HG02588 (cell line): ENCODE data around the gene THSD4.

Source experiments
- ATAC-seq: cut with Tn5 transposase; IDR thresholded peaks from one replicate; pipeline ENCODE4 v1.9.1; 2021; ENCODE audit warnings: mild to moderate bottlenecking, moderate library complexity; ENCODE audit not compliant: unreplicated experiment

THSD4 gene

GRCh38 chr15:71096676-71097075 lies 18.6 kb upstream of the THSD4 start:
- no peak for ATAC-seq

DNA sequence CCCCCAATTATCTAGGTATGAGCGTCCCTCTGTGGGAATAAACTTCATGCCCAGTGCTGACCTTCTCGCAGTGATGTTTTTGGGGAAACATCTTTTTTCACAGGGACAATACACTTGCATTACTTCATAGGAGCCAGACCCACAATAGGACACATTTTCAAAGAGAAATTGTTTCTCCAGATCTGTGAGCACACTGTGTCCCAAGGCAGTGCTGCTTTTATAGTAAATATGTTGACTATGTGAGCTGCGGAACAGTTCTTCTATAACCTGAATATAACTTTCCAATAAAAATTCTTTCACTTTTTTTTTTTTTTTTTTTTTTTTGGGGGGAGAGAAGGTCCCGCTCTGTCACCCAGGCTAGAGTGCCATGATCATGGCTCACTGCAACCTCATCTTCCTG lies 17.4 kb upstream of the THSD4 start:
- no peak for ATAC-seq

- ATAC-seq = no peak
Observed at GRCh38 chr15:71098920-71099319, 16.4 kb upstream of the THSD4 start.

- ATAC-seq = no peak
Observed at GRCh38 chr15:71103102-71103676, 12.1 kb upstream of the THSD4 start.

DNA sequence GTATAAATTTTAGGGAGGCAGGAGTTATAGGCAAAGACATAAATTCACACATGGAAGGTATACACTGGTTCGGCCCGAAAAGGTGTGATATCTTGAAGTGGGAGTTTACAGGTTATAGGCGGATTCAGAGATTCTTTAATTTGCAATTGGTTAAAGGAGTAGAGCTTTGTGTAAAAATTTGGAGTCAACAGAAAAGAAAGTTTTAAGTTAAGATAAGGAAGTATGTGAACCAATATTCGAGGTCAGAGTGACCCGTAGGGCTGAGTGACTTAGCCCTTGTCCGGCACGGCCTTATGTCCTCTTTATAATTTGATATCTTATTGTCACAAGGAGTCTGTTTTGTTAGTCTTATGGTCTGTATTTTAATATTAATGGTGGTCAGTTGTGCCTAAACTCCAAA lies 10.6 kb upstream of the THSD4 start:
- no peak for ATAC-seq

- ATAC-seq = no peak
Observed at GRCh38 chr15:71105444-71105843, 9.8 kb upstream of the THSD4 start.

DNA sequence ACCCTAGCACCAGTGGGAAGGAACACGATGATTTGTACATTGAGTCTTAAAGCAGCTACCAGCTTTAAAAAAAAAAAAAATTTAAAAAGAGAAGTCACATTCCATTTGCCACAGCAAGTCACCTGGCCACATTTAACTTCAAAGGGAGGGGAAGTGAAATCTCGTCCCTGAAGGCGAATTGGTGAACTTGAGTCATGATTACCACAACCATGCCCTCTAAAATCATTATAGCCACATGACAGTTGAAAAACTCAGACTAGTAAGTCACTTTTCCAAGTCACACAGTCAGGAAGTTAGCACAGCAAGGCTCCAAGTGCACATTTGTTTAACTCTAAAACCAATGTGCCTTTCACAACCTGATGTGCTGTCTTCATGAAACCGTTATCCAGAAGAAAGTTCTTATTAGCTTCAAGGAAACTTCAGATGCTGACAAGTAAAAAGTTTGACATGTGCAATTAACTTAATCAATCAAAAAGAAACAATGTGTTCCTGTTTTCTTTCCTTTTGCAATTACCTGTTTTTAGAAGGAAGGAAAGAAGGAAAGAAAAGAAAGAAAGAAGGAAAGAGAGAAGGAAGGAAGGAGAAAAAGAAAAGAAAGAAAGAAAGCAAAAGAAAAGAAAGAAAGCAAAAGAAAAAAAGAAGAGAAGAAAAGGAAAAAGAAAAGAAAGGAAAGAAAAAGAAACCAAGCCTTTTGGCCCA lies 8.3 kb upstream of the THSD4 start:
- ATAC-seq = no peak

DNA sequence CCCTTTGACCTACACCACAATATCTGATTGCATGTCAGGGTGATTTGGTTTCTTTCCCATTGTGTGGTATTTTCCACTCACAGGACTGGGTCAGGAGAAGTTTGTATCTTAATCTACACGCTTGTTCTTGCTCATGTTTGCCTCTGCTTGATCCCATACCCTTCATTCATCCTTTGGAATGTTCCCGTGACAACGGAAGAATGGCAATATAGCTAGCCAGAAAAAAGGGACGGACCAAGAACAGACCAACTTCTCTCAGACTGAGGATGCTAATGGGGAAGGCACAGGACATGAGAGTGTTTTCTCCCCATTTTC lies 7.8 kb upstream of the THSD4 start:
- no peak for ATAC-seq

- ATAC-seq = no peak
Observed at GRCh38 chr15:71109130-71109529, 6.1 kb upstream of the THSD4 start.

DNA sequence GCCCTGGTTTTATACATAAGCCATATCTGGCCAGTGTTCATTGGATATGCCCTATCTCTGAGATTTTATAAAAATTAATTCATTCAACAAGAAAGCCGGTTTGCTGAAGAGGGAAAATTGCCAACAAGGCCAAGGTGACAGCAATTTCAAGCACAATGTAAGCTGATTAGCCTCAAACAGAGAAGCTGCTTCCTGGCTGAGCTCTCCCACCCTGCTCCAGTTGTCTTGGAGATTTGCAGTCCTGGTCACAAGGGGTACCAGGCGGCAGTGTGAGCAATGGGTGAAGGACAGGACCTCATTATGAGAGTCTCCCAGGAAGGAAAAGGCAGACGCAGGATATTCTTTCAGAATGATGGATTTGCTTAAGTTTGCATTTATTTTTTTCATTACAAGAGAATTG lies 5.4 kb upstream of the THSD4 start:
- ATAC-seq = no peak

DNA sequence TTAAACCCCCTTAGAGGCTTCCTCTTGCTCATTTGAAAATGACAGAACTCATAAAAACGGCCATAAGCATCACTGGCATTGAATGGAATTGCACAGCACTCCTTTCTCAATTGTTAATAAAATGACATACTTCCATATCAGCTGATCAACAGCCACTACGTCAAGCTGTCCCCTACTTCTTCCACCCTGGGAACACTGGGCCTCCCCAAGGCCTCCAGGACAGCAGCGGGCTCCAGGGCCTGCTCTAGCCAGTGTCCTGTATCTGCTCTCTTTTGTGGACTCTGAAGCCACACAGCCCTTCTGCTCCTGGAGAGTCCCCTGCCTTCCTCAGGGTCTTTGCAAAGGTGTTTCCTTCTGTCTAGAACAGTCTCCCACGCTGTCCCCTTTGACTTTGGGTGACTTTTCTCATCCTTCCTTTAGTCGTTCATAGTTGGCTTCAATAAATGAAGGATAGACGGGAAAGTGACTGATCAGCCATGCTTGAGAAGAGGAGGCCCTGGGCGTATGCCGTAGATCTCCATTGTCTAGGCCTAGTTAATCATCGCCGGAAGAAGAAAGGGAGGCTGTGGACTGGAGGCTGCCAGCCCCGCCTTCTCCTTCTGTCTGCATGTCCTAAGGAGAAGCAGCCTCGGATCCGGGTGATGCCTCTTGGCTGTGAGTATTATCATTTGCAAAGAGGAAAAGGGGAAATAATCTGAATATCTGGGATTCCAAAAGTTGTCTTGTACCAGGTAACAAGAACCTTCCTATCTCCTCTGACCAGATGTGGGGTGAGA lies 4.7 kb upstream of the THSD4 start:
- no peak for ATAC-seq

- ATAC-seq = no peak
Observed at GRCh38 chr15:71111181-71111565, 4.1 kb upstream of the THSD4 start.

DNA sequence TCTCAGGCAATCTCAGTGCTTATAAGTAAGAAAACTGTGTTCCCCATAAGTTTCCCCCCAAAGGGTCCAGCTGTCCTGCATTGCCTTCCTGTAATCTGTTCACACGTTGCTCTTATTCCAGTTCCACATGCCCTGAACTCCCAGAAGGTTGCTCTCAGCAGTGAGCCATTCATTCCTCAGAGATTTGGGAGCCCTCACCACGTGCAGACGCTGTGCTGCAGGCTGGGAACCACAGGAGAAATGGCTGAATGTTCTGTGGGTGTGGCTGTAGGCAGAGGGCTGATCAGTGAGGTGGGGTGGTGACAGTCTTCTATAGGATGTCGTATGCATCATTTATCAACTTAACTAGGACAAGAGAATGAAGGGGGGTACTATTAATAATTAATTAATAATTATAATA lies 3.3 kb upstream of the THSD4 start:
- ATAC-seq = no peak

DNA sequence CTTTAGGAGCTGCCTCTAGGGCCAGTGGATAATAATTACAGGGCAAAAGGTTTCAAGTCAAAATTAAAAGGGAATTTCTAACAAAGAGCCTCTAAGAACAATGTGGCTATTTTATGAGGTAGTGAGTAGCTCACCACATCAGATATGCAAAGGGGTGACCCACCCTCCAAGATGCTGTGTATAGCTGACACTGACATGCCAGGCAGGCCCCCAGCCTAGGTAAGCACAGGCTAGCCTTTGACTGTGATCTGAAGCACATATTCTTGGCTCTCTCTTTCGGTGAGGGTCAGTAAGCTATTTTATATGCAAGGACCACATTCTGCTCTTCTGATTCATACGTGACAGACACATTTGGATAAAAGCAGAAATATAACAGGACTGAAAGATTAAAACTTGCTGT lies 2.8 kb upstream of the THSD4 start:
- ATAC-seq = no peak

DNA sequence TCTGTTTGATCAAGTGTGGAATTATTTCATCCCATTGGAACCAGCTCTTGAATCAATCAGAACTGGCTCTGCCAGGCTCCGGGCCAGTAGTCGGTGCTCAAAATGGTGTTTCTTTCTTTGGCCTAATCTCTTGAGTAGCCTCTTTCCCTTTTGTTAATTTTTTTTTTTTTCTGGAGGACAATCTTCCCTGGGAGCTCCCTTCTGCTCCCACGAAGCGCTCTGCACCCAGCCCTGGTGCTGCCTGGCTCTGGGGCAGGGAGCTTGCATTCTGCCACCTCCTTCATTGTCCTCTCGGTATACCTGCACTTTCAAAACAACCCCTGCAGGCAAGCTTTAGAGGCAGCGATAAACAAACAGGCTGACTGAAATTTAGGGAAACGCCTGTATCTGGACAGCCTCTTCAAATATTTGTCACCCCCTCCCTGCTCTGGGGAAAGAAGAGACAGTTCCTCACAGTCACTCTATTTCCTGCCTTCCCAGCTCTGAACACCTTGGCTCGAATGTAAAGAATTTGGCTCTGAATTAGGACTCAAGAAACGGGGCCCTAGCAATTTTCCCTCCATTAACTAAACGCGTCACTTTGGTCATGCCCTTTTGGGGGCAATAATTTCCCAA lies 1.1 kb upstream of the THSD4 start:
- ATAC-seq = no peak

DNA sequence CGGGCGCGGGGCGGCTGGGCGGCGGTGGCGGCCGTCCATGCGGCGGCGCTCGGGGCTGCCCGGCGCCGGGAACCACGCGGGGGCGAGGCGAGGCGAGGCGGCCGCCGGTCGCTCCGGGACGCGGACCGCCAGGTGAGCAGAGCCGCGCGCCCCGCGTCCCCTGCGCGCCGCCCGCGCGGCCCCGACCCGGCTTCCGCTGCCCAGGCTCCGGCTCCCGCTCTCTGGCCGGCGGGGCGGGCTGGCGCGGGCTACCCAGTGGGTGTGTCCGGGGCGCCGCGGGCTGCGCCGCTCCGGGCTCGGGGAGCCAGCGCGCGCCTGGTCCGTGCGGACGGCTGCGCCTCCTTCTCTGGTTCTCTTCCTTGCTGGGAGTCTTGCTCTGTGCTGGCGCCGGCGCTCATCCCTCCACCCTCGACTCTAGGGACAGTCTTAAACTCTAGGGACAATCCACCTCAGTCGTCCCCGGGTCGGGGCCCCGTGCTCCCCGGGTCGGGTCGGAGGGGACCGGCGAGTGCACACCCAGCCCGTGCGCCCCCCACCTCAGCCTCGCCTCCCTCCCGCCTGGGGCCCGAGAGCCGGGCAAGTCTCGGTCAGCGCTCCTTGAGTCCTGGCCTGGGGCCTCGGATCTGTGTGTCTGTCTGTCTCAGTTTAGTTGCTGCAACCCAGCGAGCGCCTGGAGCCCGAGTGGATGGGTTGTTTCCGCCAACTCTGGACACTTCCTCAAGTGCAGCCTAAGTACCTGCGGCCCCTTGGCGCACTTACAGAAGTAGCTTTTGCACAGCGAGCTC lies 488 bp downstream of the THSD4 start:
- peak; percentile 40 for ATAC-seq

DNA sequence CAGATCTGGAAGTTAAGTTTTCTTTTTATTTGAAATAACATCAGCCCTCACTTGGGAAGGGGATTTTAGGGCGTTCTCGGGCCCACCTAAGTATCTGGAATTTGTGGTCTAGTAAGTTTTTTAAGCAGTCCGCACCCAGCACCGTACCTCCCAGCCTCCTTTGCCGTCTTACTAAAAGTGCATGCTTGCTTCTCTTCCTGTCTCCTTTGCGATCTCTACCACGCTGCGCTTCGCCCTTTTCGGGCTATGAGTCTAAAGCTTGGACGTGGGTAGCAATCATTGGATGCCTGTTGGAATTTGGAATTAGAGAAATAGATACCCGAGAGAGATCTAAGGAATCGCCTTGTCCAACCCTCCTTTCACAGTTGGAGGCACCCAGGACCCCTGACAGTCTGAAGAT lies 1.1 kb downstream of the THSD4 start:
- ATAC-seq = no peak

GRCh38 chr15:71116942-71117341 lies 1.7 kb downstream of the THSD4 start:
- no peak for ATAC-seq

DNA sequence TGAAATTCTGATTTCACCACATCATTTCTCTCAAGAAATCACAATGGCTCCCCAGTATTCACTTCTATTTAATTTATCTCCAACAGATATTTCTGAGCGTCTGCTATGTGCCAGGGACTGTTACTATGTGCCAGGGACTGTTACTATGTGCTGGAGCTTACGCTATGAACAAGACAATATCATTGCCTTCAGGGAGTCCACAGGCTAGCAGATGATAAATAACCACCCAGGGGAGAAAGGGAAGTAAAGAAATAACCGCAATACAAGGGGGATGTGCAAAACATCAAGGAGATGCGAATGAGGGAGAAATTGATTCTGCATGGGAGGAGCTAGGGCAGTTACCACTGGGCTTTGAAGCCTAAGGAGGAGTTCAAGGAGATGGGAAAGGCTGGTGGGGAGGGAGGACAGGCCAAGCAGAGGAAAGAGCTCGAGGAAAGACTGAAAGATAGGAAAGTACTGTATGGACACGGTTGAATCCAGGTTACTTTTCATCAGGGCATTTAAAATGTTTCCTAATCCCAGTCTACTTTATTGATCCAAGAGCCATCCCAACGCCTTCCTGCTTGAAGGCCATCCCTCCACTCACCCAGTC lies 2.5 kb downstream of the THSD4 start:
- no peak for ATAC-seq

GRCh38 chr15:71118345-71118744 lies 3.1 kb downstream of the THSD4 start:
- no peak for ATAC-seq
